Liver (tissue), 9 donors: ENCODE results near the gene C4B. TPM values are rescaled to one million over a fixed set of nuclear protein-coding genes. Genes with fewer than 3 reads are reported as not detected.
"Not testable (repeated sequence)": the region's sequence is repeated elsewhere in the genome, so short reads cannot be mapped to it uniquely, and the experiment has no call there.

Experiments used
- DNase-seq: peaks from one replicate; pipeline ENCODE4 v3.0.0-alpha.2; 2017; ENCODE audit warnings: low spot score
- H3K27ac ChIP-seq, 2 donors: one replicate each; pipeline ENCODE4 v1.7.0; 2013; ENCODE audit warnings: inconsistent platforms in 2 of 2, low read length in 2 of 2, control low read depth in 1 of 2, low read depth in 1 of 2, mild to moderate bottlenecking in 1 of 2
- H3K27me3 ChIP-seq, 4 donors: one replicate each; pipeline versions ENCODE4 v1.6.1 to v1.7.0; 2013; ENCODE audit warnings: low read length in 3 of 4, inconsistent platforms in 1 of 4, mild to moderate bottlenecking in 1 of 4, moderate library complexity in 1 of 4; ENCODE audit not compliant: control insufficient read depth in 4 of 4, insufficient read depth in 4 of 4
- H3K36me3 ChIP-seq, 4 donors: one replicate each; pipeline versions ENCODE4 v1.6.1 to v1.7.0; 2013; ENCODE audit warnings: low read length in 3 of 4, mild to moderate bottlenecking in 3 of 4, low read depth in 1 of 4, moderate library complexity in 1 of 4; ENCODE audit not compliant: control insufficient read depth in 4 of 4, insufficient read depth in 3 of 4
- H3K4me1 ChIP-seq, 4 donors: one replicate each; pipeline versions ENCODE4 v1.6.1 to v1.7.0; 2013; ENCODE audit warnings: low read length in 3 of 4, mild to moderate bottlenecking in 3 of 4, moderate library complexity in 1 of 4; ENCODE audit not compliant: control insufficient read depth in 4 of 4, insufficient read depth in 4 of 4
- H3K4me3 ChIP-seq, 3 donors: one replicate each; pipeline versions ENCODE4 v1.6.1 to v1.7.0; 2013; ENCODE audit warnings: low read length in 3 of 3, control low read depth in 1 of 3, low read depth in 1 of 3, mild to moderate bottlenecking in 1 of 3
- H3K9ac ChIP-seq, 2 donors: one replicate each; pipeline ENCODE4 v1.7.0; 2013; ENCODE audit warnings: low read length in 2 of 2, mild to moderate bottlenecking in 2 of 2, moderate library complexity in 2 of 2, control low read depth in 1 of 2, low read depth in 1 of 2
- H3K9me3 ChIP-seq, 4 donors: one replicate each; pipeline versions ENCODE4 v1.6.1 to v1.7.0; 2013; ENCODE audit warnings: low read length in 3 of 4; ENCODE audit not compliant: control insufficient read depth in 4 of 4
- EGR1 ChIP-seq, 2 donors: IDR thresholded peaks; 2 replicates each; pipeline ENCODE4 v1.6.1; 2016 to 2018; ENCODE audit warnings: antibody characterized with exemption in 2 of 2, low read depth in 2 of 2
- FOXA1 ChIP-seq: IDR thresholded peaks from 2 replicates; pipeline ENCODE4 v1.6.1; 2016; ENCODE audit warnings: antibody characterized with exemption
- FOXA2 ChIP-seq: IDR thresholded peaks from 2 replicates; pipeline ENCODE4 v1.6.1; 2016; ENCODE audit warnings: antibody characterized with exemption
- HNF4A ChIP-seq, 2 donors: conservative IDR thresholded peaks; 2 replicates each; pipeline ENCODE4 v1.6.1; 2016; ENCODE audit warnings: antibody characterized with exemption in 2 of 2, mild to moderate bottlenecking in 2 of 2
- HNF4G ChIP-seq: IDR thresholded peaks from 2 replicates; pipeline ENCODE4 v1.6.1; 2016; ENCODE audit warnings: antibody characterized with exemption
- MAX ChIP-seq: IDR thresholded peaks from 2 replicates; pipeline ENCODE4 v1.6.1; 2016; ENCODE audit warnings: antibody characterized with exemption
- NR2F2 ChIP-seq: IDR thresholded peaks from 2 replicates; pipeline ENCODE4 v1.6.1; 2016; ENCODE audit warnings: antibody characterized with exemption
- REST ChIP-seq: IDR thresholded peaks from 2 replicates; pipeline ENCODE4 v1.6.1; 2016; ENCODE audit warnings: antibody characterized with exemption, mild to moderate bottlenecking
- SP1 ChIP-seq: IDR thresholded peaks from 2 replicates; pipeline ENCODE4 v1.6.1; 2018; ENCODE audit warnings: antibody characterized with exemption, mild to moderate bottlenecking
- YY1 ChIP-seq: IDR thresholded peaks from 2 replicates; pipeline ENCODE4 v1.6.1; 2016; ENCODE audit warnings: antibody characterized with exemption, mild to moderate bottlenecking
- ZBTB33 ChIP-seq: IDR thresholded peaks from 2 replicates; pipeline ENCODE4 v1.6.1; 2016; ENCODE audit warnings: antibody characterized with exemption
- WGBS: extraction: QIAGEN DNeasy Blood & Tissue Kit; methylation state at CpG from one replicate; pipeline ENCODE4 v1.1.7; 2013; 5-methylcytosine and 5-hydroxymethylcytosine counted together
- polyA plus RNA-seq, 2 donors: library from polyadenylated mRNA; stranded (reverse) in 1 of 2; unstranded in 1 of 2; fragments of 200-250 nt in 1 of 2; fragments of >200 nt in 1 of 2; fragmentation: Nextera tagmentation in 1 of 2; extraction: Ambion mirVana in 1 of 2; gene quantifications; one replicate each; pipeline versions ENCODE4 v1.2.1 to v1.2.3, GENCODE V29; 2013 to 2015
- total RNA-seq, 2 donors: library from RNA; depleted of rRNA; stranded (reverse); fragments of >200 nt; gene quantifications; one replicate each; pipeline ENCODE4 v1.2.3, GENCODE V29; 2014
- donor health status: healthy.
- donor health status: healthy.
- donor health status: healthy.
- donor health status: healthy.
- donor health status: healthy.

Gene C4B
- total and polyA plus RNA-seq, 4 donors: 666 to 3,560 (median 1,406) TPM

- no peak for TF ChIP-seq HNF4G
- TF ChIP-seq MAX: no peak
- TF ChIP-seq FOXA2: no peak
- 76% methylated on average over 5 of the region's 5 CpGs for WGBS
- Histone ChIP-seq H3K9ac (no peak overlapping the region), H3K36me3 (no peaks in the 10 kb centered on the region), H3K27me3 (no peaks in the 10 kb centered on the region), H3K27ac (no peak overlapping the region), H3K4me1 (peaks cover 0 to 8% (median 1%) of the 10 kb centered on the region in 4 donors), H3K9me3 (no peaks in the 10 kb centered on the region), H3K4me3 (no peak overlapping the region)
- DNase-seq: no peak
Observed at GRCh38 chr6:32050562-32050961, 36.0 kb downstream of the C4B start.

GRCh38 chr6:32052626-32053025 lies 38.0 kb downstream of the C4B start:
- H3K27me3 ChIP-seq, H3K4me3 ChIP-seq, H3K9me3 ChIP-seq, H3K4me1 ChIP-seq, H3K27ac ChIP-seq, DNase-seq, H3K9ac ChIP-seq, H3K36me3 ChIP-seq: not testable (repeated sequence)
- WGBS: 86% methylated on average over 20 of the region's 20 CpGs

GRCh38 chr6:32053314-32053713 lies 38.7 kb downstream of the C4B start:
- not testable (repeated sequence) for H3K27ac ChIP-seq, H3K9ac ChIP-seq, H3K27me3 ChIP-seq, H3K9me3 ChIP-seq, DNase-seq, H3K4me3 ChIP-seq, H3K36me3 ChIP-seq, H3K4me1 ChIP-seq
- WGBS: 93% methylated on average over 13 of the region's 13 CpGs

GRCh38 chr6:32055756-32056155 lies 41.2 kb downstream of the C4B start:
- H3K9ac ChIP-seq, DNase-seq, H3K4me3 ChIP-seq, H3K9me3 ChIP-seq, H3K4me1 ChIP-seq, H3K27me3 ChIP-seq, H3K27ac ChIP-seq, H3K36me3 ChIP-seq: not testable (repeated sequence)
- WGBS: 94% methylated on average over 21 of the region's 21 CpGs

GRCh38 chr6:32056254-32056653 lies 41.7 kb downstream of the C4B start:
- no peaks in the 10 kb centered on the region for H3K27me3 ChIP-seq
- no peak overlapping the region for H3K27ac ChIP-seq
- 97% methylated on average over 7 of the region's 7 CpGs for WGBS
- no peaks in the 10 kb centered on the region for H3K9me3 ChIP-seq
- no peaks in the 10 kb centered on the region for H3K36me3 ChIP-seq
- H3K4me3 ChIP-seq: no peak overlapping the region
- H3K9ac ChIP-seq: no peak overlapping the region
- H3K4me1 ChIP-seq: no peaks in the 10 kb centered on the region
- no peak for DNase-seq
- TF ChIP-seq NR2F2: no peak

GRCh38 chr6:32057966-32058365 lies 43.4 kb downstream of the C4B start:
- Histone ChIP-seq H3K36me3 (no peaks in the 10 kb centered on the region), H3K27ac (no peak overlapping the region)
- no peak for DNase-seq
- TF ChIP-seq SP1: no peak
- no peak for TF ChIP-seq YY1
- no peak for TF ChIP-seq FOXA2
- no peak for TF ChIP-seq EGR1 (IDR thresholded peaks at IDR 0.05; ENCODE audit: low read depth in 2 of 2)
- TF ChIP-seq FOXA1: no peak
- no peak for TF ChIP-seq HNF4A (conservative IDR thresholded peaks at IDR 0.05)
- no peak for TF ChIP-seq REST
- no peak for TF ChIP-seq ZBTB33

More at GRCh38 chr6:32057966-32058365, 43.4 kb downstream of the C4B start:
- H3K9ac ChIP-seq: no peak overlapping the region
- H3K9me3 ChIP-seq: no peaks in the 10 kb centered on the region
- no peaks in the 10 kb centered on the region for H3K27me3 ChIP-seq
- 91% methylated on average over 17 of the region's 17 CpGs for WGBS
- no peaks in the 10 kb centered on the region for H3K4me1 ChIP-seq
- H3K4me3 ChIP-seq: no peak overlapping the region
